Caco-2 (cell line): ENCODE measurements around the gene GALNTL6. TPM values are rescaled to one million over a fixed set of nuclear protein-coding genes. Genes with fewer than 3 reads are reported as not detected.
"Not testable (repeated sequence)": the region's sequence is repeated elsewhere in the genome, so short reads cannot be mapped to it uniquely, and the experiment has no call there.

Experiments used
- BruUV-seq: library from RNA; stranded (reverse); fragments of 400-500 nt; replicated peaks from 2 replicates; lab custom pipeline; 2021; lab: Mats Ljungman, UMichigan
- CTCF ChIA-PET: fragments of 300-600 bp; sonication (Branson Sonifier 250); formaldehyde crosslinking; loops from one replicate; lab custom pipeline; 2022; ENCODE audit warnings: antibody characterized with exemption; lab: Charles Lee
- POLR2A ChIA-PET: fragments of 300-600 bp; sonication (Branson Sonifier 250); formaldehyde crosslinking; loops from one replicate; lab custom pipeline; 2022; ENCODE audit warnings: antibody characterized with exemption; lab: Charles Lee
- DNase-seq, 2 experiments: peaks; one replicate each; pipeline versions ENCODE4 v3.0.0 to v3.0.0-alpha.2; 2020 to 2022
- H3K27me3 ChIP-seq: replicated peaks from 2 replicates; pipeline ENCODE4 v1.6.0; 2011; ENCODE audit warnings: low read length; ENCODE audit not compliant: control insufficient read depth, insufficient read depth
- H3K36me3 ChIP-seq: 2 replicates; pipeline ENCODE4 v1.5.1; 2011; ENCODE audit warnings: low read length; ENCODE audit not compliant: control insufficient read depth, insufficient read depth
- H3K4me1 ChIP-seq: fragments of 250-450 bp; sonication (Bioruptor Pico); 2 replicates; pipeline ENCODE4 v1.5.1; 2020; ENCODE audit warnings: mild to moderate bottlenecking
- H3K4me3 ChIP-seq: 2 replicates; pipeline ENCODE4 v1.5.1; 2011; ENCODE audit warnings: low read depth, mild to moderate bottlenecking, control low read depth, low read length
- H3K9me3 ChIP-seq: fragments of 250-450 bp; sonication (Bioruptor Pico); 2 replicates; pipeline ENCODE4 v1.5.1; 2020; ENCODE audit warnings: mild to moderate bottlenecking, moderate library complexity
- H3K27ac Mint-ChIP-seq: one replicate; pipeline ENCODE4 v1.8.0; 2022; ENCODE audit warnings: mixed read lengths; ENCODE audit not compliant: unreplicated experiment
- H3K27me3 Mint-ChIP-seq: one replicate; pipeline ENCODE4 v1.8.0; 2022; ENCODE audit warnings: mixed read lengths; ENCODE audit not compliant: insufficient read depth, unreplicated experiment
- H3K36me3 Mint-ChIP-seq: one replicate; pipeline ENCODE4 v1.8.0; 2022; ENCODE audit warnings: mild to moderate bottlenecking, mixed read lengths; ENCODE audit not compliant: insufficient read depth, unreplicated experiment
- H3K4me1 Mint-ChIP-seq: one replicate; pipeline ENCODE4 v1.8.0; 2022; ENCODE audit warnings: low read depth, mixed read lengths; ENCODE audit not compliant: unreplicated experiment
- H3K4me3 Mint-ChIP-seq: one replicate; pipeline ENCODE4 v1.8.0; 2022; ENCODE audit warnings: mild to moderate bottlenecking, moderate library complexity, mixed read lengths; ENCODE audit not compliant: unreplicated experiment
- H3K9me3 Mint-ChIP-seq: one replicate; pipeline ENCODE4 v1.8.0; 2022; ENCODE audit warnings: mixed read lengths; ENCODE audit not compliant: unreplicated experiment
- CTCF ChIP-seq, 2 experiments: fragments of 200-600 bp in 1 of 2; IDR thresholded peaks; 1 replicate in 1 of 2; 2 replicates in 1 of 2; pipeline versions ENCODE4 v1.5.1 to v1.8.0; 2011 to 2022; ENCODE audit warnings: antibody characterized with exemption in 1 of 2, control low read depth in 1 of 2, inconsistent platforms in 1 of 2, low read depth in 1 of 2, low read length in 1 of 2, mild to moderate bottlenecking in 1 of 2, moderate library complexity in 1 of 2; ENCODE audit not compliant: insufficient read depth in 1 of 2, severe bottlenecking in 1 of 2, unreplicated experiment in 1 of 2
- intact Hi-C: fragments of 100-400 bp; cut with micrococcal nuclease; formaldehyde crosslinking; loops from one replicate; pipeline ENCODE4 v1.10.0; 2022; ENCODE audit not compliant: unreplicated experiment
- total RNA-seq: library from RNA; stranded (reverse); gene quantifications from 2 replicates; pipeline ENCODE4 v1.2.3, GENCODE V29; 2022

GALNTL6 gene
- total RNA-seq, 1 experiment from 2014 or later: not detected

- no peak for TF ChIP-seq CTCF (IDR thresholded peaks at IDR 0.05; ENCODE audit: insufficient read depth in 1 of 2, low read depth in 1 of 2, low read length in 1 of 2, severe bottlenecking in 1 of 2, unreplicated experiment in 1 of 2)
- Histone ChIP-seq H3K9me3 (no peaks in the 10 kb centered on the region), H3K4me1 (no peaks in the 10 kb centered on the region), H3K4me3 (no peak overlapping the region), H3K36me3 (no peaks in the 10 kb centered on the region), H3K27me3 (0 out of 2 replicates have a peak, but pooled peaks cover 1% of the 10 kb centered on the region)
- Mint-ChIP-seq H3K4me1 (no peaks in the 10 kb centered on the region), H3K27me3 (peaks cover 17% of the 10 kb centered on the region), H3K36me3 (no peaks in the 10 kb centered on the region), H3K27ac (no peak overlapping the region), H3K9me3 (no peaks in the 10 kb centered on the region), H3K4me3 (no peak overlapping the region)
- intact Hi-C loops: loop anchor here (10.0 kb wide), 1 partner anchor 475 kb away; no protein-coding TSS in a partner anchor
- POLR2A ChIA-PET: no interaction called here
- DNase-seq: no peak
- CTCF ChIA-PET: no interaction called here
- no TSS peak for BruUV-seq
Observed at GRCh38 chr4:173019664-173020063, 1206.5 kb downstream of the GALNTL6 start.

- POLR2A ChIA-PET, H3K36me3 Mint-ChIP-seq: not testable (repeated sequence)
Observed at GRCh38 chr4:173021746-173022573, 1208.8 kb downstream of the GALNTL6 start.

GRCh38 chr4:173024203-173024602 lies 1211.0 kb downstream of the GALNTL6 start:
- no peak for TF ChIP-seq CTCF (IDR thresholded peaks at IDR 0.05; ENCODE audit: insufficient read depth in 1 of 2, low read depth in 1 of 2, low read length in 1 of 2, severe bottlenecking in 1 of 2, unreplicated experiment in 1 of 2)
- H3K4me1 Mint-ChIP-seq: no peaks in the 10 kb centered on the region

More at GRCh38 chr4:173021746-173022573, 1208.8 kb downstream of the GALNTL6 start:
- CTCF ChIA-PET: interaction anchor here (0.6 to 1.1 kb wide), 2 partner anchors 99 to 236 kb away, joined by 5 to 8 read pairs; no protein-coding TSS in a partner anchor
- H3K9me3 ChIP-seq, H3K4me1 Mint-ChIP-seq, H3K36me3 ChIP-seq, H3K27ac Mint-ChIP-seq, H3K9me3 Mint-ChIP-seq, H3K4me3 ChIP-seq, H3K4me3 Mint-ChIP-seq, BruUV-seq, H3K27me3 ChIP-seq, DNase-seq, H3K4me1 ChIP-seq, intact Hi-C loops: not testable (repeated sequence)
- H3K27me3 Mint-ChIP-seq: peaks cover 17% of the 10 kb centered on the region

More at GRCh38 chr4:173024203-173024602, 1211.0 kb downstream of the GALNTL6 start:
- Mint-ChIP-seq H3K36me3 (no peaks in the 10 kb centered on the region), H3K27me3 (peaks cover 11% of the 10 kb centered on the region), H3K9me3 (no peaks in the 10 kb centered on the region), H3K27ac (no peak overlapping the region), H3K4me3 (no peak overlapping the region)
- Histone ChIP-seq H3K36me3 (no peaks in the 10 kb centered on the region), H3K9me3 (no peaks in the 10 kb centered on the region), H3K4me3 (no peak overlapping the region), H3K27me3 (0 out of 2 replicates have a peak, but pooled peaks cover 1% of the 10 kb centered on the region), H3K4me1 (no peaks in the 10 kb centered on the region)
- no TSS peak for BruUV-seq
- POLR2A ChIA-PET: no interaction called here
- intact Hi-C loops: loop anchor here (2.0 kb wide), 1 partner anchor 277 kb away; no protein-coding TSS in a partner anchor
- DNase-seq: no peak
- CTCF ChIA-PET: no interaction called here
